HPDE6-E6E7 (cell line): ENCODE measurements around the gene ELOB.

Experiments used
- DNase-seq: peaks from one replicate; pipeline ENCODE4 v3.0.0; 2011; ENCODE audit warnings: missing footprints; ENCODE audit errors: extremely low spot score

The ELOB gene

GRCh38 chr16:2783581-2784357 lies 6.7 kb upstream of the ELOB start:
- DNase-seq = no peak

- DNase-seq = no peak
These were observed 5.7 kb upstream of the ELOB start for GRCh38 chr16:2782583-2783351.

GRCh38 chr16:2779978-2780898 lies 3.2 kb upstream of the ELOB start:
- no peak for DNase-seq

GRCh38 chr16:2779151-2779920 lies 2.3 kb upstream of the ELOB start:
- no peak for DNase-seq

- no peak for DNase-seq
These were observed 1.5 kb upstream of the ELOB start for GRCh38 chr16:2778630-2778958.

GRCh38 chr16:2777903-2778629 lies 986 bp upstream of the ELOB start:
- DNase-seq = peak; percentile 57

GRCh38 chr16:2776500-2777139 lies 460 bp downstream of the ELOB start:
- no peak for DNase-seq

GRCh38 chr16:2775765-2776499 lies 1.1 kb downstream of the ELOB start:
- no peak for DNase-seq

- no peak for DNase-seq
These were observed 1.9 kb downstream of the ELOB start for GRCh38 chr16:2775131-2775716.

- DNase-seq = no peak
These were observed 2.8 kb downstream of the ELOB start for GRCh38 chr16:2774161-2774891.

- no peak for DNase-seq
These were observed 3.7 kb downstream of the ELOB start for GRCh38 chr16:2773188-2773968.

- DNase-seq = no peak
These were observed 5.3 kb downstream of the ELOB start for GRCh38 chr16:2771496-2772402.

- no peak for DNase-seq
These were observed 6.8 kb downstream of the ELOB start for GRCh38 chr16:2770057-2770951.

- DNase-seq = no peak
These were observed 7.4 kb downstream of the ELOB start for GRCh38 chr16:2769675-2770056.

GRCh38 chr16:2769100-2769529 lies 8.0 kb downstream of the ELOB start:
- DNase-seq = no peak
